Activated gamma-delta T cell (primary cell): ENCODE data around the gene SEC61A1.

Experiments used
- DNase-seq: peaks from one replicate; lab custom pipeline; 2025; lab: John Stamatoyannopoulos, UW

Gene SEC61A1

DNA sequence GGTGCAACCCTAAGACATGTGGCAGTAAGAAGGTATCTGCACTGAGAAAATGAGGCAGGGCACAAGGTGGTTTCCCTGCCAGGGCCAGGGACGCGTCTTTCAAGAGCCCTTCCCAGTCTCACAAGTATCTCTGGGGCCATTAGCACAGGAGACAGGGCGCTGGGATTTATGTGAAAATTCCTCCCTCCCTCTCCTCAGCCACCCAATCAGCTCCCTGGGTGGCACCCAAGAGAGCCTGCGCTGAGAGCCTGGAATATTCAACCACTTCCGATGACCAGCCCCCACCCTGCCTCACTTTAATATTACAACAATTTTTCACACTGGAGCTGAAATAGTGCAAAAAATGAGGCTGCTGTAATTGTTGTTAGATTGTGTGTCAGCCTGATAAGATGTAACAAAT lies 26.1 kb downstream of the SEC61A1 start:
- no peak for DNase-seq

GRCh38 chr3:128078875-128079274 lies 26.6 kb downstream of the SEC61A1 start:
- DNase-seq, result no peak

GRCh38 chr3:128079823-128080222 lies 27.6 kb downstream of the SEC61A1 start:
- no peak for DNase-seq

DNA sequence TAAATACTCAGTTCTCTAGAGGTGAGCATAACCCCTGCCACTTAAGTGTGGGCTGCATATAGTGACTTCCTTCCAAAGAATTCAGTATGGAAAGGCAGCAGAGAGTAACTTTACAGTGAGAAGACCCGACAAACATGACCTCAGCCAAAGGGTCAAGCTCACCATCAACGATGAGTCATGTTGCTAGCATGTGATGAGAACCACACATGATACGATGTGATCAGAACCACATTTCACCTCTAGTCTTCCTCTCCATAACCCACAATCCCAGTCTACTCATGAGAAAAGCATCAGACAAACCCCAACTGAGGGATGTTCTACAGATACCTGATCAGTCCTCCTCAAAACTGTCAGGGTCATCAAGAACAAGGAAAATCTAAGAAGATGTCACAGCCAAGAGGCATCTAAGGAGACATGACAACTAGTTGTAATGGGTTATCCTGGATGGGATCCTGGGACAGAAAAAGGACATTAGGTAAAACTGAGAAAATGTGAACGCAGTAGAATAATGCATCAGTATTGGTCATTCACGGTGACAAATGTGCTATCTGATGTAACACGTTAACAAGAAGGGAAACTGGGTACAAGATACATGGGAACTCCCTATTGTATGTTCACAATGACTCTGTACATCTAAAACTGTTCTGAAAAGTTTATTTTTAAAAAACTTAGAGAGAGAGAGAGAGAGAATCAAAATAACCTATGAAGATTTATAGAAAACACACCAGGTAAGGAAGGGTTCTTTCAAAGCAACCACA lies 28.3 kb downstream of the SEC61A1 start:
- DNase-seq, result no peak

DNA sequence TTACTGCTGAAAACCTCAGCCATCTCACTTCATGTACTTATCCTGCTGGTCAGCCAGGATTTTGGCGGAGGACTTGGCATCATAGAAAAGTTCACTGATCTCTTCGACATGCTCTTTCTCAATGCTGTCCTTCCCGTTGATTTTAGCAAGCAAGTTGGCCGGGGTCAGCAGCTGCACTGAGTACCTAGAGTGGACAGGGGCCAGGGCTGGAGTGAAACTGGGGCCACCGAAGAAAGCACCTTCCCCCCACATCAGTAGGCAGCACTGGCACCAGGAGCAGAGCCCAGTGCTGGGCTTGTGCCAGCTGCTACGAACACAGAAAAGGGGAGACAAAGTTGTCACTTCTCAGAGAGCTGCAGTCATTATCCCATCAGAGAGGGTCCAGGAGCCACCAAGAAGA lies 29.0 kb downstream of the SEC61A1 start:
- DNase-seq, result no peak

- no peak for DNase-seq
Measured at GRCh38 chr3:128081846-128082245, 29.6 kb downstream of the SEC61A1 start.

DNA sequence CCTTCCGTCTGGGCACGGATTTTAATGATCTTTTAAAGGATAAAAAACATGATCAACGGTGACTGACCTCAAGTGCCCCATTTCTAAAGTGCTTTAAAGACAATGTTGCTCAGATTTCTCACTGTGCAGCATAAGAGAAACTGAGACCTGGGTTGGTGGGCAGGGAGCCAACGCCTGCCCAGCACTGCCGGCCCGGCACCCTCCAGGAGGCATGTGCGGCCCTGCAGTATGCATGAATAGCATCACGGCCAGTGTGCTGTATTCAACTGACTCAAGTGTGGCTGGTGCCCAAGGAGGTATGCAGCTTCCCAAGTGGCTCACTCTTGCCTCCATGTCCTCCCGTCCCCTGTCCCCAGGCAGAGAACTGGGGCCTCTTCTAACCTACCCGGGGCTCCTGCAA lies 30.3 kb downstream of the SEC61A1 start:
- no peak for DNase-seq

DNA sequence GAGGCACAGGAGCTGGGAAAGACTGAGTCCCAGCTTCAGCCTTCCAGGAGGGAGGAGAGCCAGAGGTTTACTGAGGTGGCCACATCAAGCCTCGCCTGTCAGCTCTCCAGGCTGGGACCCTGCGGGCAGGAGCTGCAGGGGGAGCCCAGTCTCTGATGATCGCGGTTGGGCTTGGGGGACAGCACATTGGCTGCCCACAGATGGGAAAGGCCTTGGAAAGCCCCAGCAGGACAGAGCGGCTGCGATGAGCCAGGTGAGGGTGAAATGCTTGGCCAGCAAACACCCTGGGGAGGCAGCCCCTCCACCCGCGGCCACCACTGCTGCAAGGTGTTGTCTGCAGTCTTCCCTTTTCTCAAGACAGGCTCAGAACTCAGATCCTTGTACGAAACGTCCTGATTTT lies 31.2 kb downstream of the SEC61A1 start:
- no peak for DNase-seq

DNA sequence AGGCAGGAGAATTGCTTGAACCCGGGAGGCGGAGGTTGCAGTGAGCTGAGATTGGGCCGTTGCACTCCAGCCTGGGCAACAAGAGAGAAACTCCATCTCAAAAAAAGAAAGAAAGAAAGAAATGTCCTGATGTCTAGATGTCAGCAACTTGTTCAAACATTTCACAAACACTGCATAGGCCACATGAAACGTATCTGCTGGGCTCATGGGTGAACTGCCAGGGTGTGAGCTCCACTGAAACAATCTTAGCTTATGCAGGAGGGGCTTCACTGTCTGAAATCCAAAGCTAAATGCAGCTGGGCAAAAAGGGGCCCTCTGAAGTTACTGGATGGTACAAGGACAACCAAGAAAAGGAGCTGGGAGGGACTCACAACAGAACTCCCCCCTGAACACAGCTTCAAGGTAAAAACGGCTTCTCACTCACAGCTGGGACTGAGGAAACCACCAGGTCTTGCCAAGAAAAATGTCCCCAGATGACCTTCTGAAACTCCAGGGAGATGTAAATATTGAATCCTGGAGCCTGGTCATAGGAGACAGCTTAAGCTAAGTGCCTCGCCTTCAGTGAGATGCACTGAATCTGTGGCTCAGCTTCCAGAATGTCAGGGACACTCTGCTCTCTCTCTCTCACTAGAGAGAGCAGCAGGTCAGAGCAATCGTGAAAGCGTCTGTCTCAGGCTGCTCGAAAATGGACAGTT lies 31.9 kb downstream of the SEC61A1 start:
- DNase-seq, result no peak

GRCh38 chr3:128084675-128085021 lies 32.4 kb downstream of the SEC61A1 start:
- no peak for DNase-seq

GRCh38 chr3:128089135-128089534 lies 36.9 kb downstream of the SEC61A1 start:
- no peak for DNase-seq

GRCh38 chr3:128091586-128091985 lies 39.3 kb downstream of the SEC61A1 start:
- no peak for DNase-seq

GRCh38 chr3:128094295-128095151 lies 42.3 kb downstream of the SEC61A1 start:
- no peak for DNase-seq

DNA sequence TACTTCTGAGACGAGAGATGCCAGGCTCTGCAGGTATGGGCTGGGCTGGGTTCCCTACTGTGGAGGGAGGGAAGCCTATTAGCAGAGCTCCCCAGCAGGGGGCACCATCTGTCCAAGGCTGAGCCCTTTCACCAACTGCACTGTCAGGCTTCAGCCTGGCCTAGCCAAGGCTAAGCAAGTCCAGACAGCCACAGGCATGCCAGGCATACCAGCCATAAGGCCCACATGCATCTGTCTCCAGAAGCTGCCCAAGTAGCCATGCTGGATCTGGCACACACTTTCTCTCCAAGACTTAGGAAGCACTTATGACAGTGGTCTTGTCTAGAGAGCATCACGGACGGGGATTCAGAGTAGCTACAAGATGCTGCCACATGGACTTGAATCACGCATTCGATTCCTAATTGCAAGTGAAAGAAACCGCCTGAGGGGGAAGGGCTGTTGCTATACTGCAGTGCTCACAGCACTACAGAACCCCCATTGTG lies 43.0 kb downstream of the SEC61A1 start:
- DNase-seq, result no peak

DNA sequence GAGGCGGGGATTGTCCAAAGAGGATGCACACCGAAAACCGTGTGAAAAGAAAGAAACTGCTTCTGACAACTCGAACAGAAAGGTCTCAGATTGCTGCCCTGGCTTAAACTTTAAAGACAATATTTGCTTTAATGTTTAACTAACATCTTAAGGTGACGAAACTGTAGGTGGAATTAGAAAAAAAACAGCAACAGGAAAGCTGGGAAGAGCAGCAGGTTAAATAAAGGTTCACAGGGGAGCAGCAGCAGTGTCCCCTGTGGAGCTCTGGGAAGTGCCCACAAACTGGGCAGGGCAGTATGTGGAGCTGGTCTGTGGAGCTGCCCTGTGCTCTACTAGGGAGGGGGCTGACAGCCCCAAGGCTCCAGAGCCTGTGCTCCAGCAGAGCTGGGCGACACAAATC lies 46.0 kb downstream of the SEC61A1 start:
- DNase-seq, result no peak

DNA sequence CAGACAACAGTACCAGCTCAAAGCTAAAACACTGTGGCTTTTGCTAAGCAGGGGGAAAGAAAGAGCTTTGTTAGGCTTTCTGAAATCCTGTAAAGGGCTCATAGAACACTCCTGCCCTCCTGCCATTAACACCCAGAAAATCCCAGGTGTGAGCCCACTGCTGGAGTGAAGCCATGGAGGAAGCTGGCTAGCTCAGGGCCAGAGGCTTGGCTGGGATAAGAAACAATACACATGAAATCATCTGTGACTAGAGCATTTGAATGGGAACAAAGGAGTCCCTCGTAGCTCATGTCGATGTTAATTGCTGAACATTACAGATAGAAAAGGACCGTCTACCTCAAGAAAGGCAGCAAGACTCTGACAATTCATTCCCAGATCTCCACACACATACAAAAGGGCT lies 47.9 kb downstream of the SEC61A1 start:
- DNase-seq, result no peak

DNA sequence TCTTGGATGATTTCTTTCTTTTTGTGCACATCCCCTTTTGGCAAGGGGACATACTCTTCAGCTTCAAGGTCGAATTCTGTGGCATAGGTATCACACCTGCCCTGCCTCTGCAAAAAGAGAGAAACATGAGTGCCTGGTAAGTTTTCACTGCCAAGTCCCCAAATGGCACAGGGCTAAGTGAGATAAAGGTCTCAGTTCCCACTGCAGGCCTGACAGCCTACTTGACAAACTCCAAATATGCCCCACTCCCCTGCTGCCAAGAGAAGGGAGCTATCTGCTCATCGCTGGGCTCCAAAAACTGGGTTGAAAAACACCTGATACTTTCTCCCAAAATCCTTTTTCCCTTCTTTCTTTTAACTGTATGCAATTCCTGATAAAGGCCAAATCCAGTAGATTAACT lies 48.4 kb downstream of the SEC61A1 start:
- no peak for DNase-seq

DNA sequence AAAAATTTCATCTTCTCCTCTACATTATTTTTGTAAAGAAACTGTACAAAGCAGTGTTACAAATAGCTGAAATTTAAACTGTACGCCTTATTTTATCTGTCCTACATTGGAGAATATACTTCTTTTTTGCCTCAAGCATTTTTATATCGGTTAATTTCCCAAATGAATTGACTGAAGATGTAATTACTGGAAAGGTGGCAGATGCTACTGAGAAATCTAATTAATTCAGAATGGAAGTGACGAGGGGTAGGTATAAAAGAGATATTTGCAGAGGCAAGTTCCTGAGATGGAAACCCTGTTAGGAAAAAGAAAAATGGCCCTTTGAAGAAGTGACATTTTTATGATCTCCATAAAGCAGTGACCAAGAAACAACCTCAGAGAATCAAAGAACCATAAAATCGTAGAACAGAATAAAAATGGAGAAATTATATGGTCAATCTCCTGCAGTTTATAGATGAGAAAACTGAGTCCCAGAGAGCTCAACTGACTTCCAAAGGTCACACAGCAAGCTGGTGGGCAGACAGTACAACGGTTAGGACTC lies 51.0 kb downstream of the SEC61A1 start:
- no peak for DNase-seq

DNA sequence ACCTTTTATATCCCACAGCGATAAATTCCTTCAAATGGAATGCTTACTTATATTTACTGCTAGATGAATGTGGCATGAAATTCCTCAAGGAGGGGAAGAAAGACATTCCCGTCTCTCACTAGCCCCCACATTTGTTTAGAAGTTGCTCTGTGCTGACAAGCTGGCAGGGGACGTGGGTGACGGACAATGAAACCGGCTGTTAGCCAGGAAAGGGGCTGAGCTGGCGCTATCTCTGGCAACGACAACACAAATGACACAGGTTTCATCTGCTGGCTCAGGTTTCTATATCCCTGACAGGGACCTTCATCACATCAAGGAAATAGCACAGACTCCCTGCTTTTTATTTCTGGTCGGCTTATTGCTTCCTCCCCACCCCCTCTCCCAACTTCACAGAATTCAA lies 55.6 kb downstream of the SEC61A1 start:
- no peak for DNase-seq

- DNase-seq, result no peak
Measured at GRCh38 chr3:128111147-128111546, 58.9 kb downstream of the SEC61A1 start.

DNA sequence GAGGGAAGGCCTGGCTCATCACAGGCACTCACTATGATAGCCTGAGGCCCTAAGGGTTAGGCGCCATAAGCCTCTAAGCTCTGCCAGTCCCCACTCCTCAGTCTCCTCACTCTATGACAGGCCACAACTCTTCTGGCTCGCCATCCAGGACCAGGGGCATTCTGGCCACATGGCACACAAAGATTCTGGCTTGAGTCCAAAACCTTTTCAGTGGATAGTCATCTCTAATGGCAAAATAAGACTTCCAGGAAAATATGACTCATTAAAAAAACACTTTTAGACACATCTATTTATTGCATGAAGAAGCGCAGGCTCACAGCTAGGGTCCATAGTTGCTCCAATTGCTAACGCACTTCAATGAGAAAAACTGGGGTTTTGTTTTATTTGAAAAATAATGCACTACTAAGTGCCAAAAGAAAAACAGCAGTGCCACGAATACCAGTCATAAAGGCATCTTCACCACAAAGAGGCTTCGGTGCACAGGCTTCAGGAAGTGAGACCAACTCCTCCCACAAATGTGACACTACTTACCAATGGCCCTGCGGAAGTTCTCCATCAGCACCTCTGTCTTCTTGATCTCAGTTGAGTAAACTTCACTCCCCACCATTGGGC lies 60.2 kb downstream of the SEC61A1 start:
- no peak for DNase-seq
